NCI-H2107 (cell line): ENCODE measurements around the gene DBH.
A peak's percentile ranks its signal among the peaks of the same experiment; 100 is the strongest.
"Not testable (repeated sequence)": the region's sequence is repeated elsewhere in the genome, so short reads cannot be mapped to it uniquely, and the experiment has no call there.

Source experiments
- DNase-seq: peaks from one replicate; lab custom pipeline; 2025; lab: John Stamatoyannopoulos, UW

The DBH gene

DNA sequence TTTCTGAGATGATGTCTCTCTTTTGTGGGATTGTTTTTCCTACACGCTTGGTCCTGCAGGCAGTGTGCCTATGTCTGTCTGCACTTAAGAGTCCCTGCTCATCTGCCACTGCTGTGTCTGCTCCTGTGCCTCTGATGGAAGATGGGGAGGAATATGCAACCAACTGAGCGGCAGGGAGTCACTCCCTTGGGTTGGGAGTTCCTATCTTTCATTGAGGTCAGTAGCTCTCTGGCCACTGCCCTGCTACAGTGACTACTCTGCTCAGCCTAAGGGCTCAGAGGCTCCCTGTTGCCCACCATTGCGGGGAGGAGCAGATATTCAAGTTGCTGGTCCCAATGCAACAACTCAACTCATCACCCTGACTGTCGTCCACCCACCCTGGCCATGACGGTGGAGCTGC is 13.6 kb upstream of the DBH start:
- DNase-seq = no peak

DNA sequence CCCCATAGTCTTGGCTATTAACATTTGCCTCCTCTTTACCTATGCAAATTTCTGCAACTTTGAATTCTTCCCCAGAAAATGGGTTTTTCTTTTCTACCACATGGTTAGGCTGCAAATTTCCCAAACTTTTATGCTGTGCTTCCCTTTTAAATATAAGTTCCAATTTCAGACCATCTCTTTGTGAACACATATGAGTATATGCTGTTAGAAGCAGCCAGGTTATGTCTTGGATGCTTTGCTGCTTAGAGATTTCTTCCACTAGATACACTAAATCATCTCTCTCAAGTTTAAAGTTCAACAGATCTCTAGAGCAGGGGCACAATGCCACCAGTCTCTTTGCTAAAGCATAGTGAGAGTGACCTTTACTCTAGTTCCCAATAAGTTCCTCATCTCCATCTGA is 10.2 kb upstream of the DBH start:
- DNase-seq = not testable (repeated sequence)

DNA sequence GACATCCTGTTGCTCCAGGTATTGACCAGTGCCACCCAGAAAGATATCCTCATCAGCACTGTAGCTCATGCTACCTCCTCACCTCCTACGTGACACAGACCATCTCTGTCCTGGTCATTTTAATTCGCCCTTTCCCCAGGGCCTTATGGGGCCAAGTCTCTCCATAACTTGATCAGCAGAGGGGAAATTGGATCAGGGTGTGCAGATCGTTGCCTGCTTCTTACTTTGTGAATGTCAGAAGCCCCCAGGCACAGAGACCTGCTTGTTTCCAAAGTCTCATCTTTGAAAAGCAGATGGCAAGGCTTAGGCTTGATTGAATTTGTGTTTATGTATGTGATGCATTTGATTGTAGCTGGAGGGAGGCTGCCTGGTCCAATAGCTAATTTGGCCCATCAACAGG is 8.8 kb upstream of the DBH start:
- no peak for DNase-seq

- DNase-seq = no peak
Observed at GRCh38 chr9:133628766-133629165, 7.4 kb upstream of the DBH start.

DNA sequence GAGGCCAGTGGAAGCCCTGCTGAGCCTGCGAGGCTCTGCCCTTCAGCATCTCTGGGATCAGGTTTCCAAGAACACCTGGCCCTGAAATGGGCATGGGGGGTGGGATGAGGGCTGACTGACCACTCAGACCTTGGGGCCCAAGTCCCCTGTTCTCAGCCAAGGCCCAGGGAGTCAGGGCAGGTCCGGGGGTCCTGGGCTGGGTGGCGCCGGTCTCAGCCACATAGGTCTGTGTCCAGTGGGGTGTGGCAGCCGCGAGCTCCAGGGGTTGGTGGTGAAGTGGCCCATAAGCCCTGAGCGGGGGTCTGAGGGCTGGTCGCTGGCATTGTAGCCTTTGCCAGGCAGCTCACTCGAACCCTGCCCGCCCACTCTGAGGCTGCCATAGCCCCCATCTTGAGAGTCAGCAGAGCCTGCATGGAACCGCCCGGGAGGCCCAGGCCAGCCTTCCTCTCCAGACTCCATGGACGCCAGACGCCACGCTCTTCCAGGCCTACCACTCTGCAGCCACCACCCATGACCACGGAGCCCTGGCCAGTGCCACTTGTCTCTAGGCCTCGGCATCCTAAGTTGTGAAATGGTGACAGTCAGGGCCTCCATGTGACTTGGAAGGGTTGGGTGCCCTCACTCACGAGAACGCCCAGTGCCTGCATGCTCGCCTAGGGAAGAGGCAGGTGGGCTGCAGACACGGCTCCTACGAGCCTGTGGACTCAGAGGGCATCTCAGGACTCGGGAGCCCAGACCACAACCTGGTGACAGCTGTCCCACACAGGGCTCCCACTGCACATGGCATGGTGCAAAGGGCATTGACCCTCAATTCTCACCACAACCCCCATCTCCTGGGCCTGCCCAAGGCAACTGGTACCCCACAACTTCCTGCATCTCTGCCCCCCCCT is 6.7 kb upstream of the DBH start:
- no peak for DNase-seq

DNA sequence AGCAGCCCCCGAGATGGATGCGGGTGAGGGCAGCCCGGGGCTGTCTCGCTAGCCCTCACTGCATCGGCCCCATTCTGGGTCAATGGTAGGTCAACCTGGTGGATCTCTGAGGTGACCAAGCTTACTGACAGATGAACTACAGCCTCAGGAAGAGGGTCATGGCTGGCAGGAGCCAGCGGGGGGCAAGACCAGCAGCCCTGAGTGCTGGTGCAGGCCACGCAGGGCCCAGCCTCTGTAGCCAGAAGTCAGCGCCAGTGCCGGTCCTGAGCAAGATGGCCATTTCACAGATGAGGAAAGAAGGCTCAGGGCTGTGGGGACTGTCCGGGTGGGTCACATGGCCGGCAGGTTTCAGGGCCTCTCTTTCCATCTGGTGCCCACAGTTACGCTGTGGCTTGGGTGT is 5.1 kb upstream of the DBH start:
- no peak for DNase-seq

GRCh38 chr9:133632806-133633680 is 3.1 kb upstream of the DBH start:
- peak; percentile 81 for DNase-seq

DNA sequence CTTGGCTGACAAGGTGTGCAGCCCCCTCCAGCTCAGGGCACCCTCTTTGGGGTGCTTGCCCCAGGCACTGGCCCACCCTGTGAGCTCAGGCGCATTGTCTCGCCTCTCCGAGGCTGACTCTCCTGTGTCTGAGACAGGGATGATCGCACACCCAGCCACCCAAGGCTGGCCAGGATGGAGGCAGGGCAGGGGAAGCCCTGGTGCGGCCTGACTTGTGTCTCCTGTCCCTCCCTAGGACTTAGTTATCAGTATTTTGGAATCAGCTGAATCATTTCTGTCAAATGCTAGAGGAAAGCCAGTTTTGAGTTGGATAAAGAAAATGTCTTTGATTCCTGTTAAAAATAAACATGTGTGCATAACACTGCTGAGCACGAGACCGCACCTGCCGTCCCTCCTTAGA is 2.5 kb upstream of the DBH start:
- DNase-seq = no peak

DNA sequence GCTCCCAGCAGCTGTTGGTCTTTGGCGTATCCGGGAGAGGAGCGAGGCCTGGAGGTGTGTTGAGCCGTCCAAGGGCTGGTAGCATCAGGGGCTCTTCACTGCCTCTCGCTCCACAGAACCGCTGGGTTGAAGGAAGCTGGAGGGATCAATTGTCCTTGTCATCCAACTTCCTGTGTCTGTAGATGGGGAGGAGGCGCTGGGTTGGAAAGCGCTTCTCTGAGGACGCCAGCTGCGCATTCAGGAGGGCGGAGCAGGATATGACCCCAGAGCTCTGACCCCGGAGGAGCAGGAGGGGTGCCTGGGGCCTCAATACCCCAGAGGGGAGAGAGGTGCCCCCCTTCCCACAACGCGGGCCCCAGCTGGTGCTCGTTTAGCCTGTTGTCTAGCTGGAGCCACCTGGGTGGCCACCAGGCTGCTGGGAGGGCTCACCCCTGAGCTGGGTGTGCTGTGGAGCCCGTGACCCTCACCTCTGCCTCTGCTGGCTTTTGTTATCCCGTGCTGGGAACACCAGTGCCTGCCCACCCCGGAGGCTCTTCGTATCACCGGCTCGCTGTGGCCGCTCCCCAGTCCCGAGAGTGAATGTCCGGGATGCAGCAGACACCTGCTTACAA is 2.0 kb upstream of the DBH start:
- peak; percentile 61 for DNase-seq

DNA sequence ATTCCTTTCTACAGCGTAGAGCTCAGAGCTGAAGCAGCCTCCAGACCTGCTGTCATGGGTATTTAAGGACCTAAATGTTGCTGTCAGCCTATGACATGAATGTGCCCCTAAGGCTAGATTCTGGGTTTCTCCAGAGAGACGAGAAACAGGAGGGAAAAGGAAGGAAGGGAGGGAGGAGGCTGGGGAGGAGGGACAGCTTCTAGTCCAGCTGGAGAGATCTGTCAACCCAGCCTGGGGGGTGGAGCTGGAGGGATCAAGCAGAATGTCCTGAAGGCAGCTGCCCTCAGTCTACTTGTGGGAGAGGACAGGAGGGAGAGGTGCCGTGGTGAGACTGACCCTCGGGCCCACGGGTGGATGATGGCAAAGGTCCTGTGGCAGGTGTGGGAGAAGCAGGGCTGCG is 1.1 kb upstream of the DBH start:
- DNase-seq = no peak

- DNase-seq = no peak
Observed at GRCh38 chr9:133636902-133637301, 739 bp downstream of the DBH start.

GRCh38 chr9:133637451-133638055 is 1.4 kb downstream of the DBH start:
- DNase-seq = no peak

- DNase-seq = no peak
Observed at GRCh38 chr9:133638076-133638475, 1.9 kb downstream of the DBH start.

DNA sequence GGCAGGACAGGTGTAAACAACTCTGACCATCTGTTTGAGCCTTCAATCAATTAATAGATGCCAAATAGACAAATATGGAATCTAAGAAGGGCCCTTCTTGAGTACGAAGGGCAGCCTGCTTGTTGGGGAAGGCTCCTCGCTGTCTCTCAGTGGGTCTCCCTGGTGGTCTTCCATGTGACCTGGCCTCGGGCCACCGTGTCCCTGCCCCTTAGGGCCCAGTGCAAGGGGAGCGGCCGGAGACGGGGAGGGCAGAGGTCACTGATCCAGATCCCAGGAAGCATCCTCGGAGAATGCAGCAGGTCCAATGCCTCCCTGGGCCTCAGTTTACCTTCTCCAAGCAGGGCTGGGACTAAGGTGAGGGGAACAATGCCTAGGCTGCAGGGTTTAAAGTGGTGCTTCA is 2.5 kb downstream of the DBH start:
- DNase-seq = no peak

GRCh38 chr9:133639613-133640012 is 3.5 kb downstream of the DBH start:
- DNase-seq = no peak

DNA sequence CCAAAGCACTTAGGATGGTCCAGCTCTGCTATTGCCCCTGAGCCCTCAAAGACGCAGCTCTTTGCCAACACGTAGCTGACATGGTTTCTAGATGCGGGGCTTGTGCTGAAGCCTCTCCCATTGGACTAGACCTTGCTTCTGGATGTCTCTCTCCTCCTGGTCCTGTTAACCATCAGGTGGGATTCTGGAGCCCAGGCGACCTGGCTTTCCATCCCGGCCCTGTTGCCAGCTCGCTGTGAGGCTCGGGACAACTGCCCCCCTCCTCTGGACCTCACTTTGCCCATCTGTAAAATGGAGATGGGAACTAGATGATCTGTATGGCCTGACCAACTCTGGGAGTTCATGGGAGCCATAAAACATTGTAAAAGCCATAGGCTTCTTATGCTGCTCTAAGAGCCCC is 4.0 kb downstream of the DBH start:
- no peak for DNase-seq

DNA sequence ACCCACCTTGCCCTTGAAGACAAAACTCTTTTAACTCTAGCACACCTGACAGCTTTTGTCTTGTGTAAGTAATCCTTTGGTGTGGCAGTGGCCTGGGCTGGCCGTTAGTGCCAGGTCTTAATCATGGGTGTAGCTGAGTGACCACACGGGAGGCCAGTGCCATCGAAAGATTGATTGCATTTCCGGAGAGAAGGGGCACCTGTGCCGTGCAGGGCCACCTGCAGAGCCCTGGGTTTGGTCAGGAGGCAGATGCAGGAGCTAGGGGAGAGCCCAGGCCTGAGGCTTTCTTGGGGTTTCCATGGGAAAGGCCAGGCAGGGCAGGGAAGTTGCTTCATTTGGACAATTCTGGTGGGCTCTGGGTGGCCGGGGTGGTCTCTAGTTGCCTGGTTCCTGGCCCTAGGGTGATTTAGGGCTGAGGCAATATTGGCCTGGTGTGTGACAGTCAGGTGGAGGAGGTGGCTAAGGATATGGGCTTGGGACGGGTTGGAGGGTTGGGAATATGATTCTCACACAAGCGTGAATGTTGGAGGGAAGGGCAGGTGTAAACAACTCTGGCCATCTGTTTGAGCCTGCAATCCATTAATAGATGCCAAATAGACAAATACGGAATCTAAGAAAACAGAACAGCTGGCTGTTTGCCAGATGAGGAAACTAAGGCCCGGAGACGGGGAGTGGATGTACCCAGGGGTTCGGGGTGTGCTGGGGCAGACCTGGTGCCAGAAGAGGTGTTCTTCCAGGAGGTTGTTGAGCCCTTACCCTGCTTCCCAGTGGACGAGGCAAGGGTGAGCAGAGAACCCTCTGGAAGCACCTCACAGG is 4.6 kb downstream of the DBH start:
- no peak for DNase-seq

GRCh38 chr9:133641396-133641655 is 5.2 kb downstream of the DBH start:
- DNase-seq = no peak

DNA sequence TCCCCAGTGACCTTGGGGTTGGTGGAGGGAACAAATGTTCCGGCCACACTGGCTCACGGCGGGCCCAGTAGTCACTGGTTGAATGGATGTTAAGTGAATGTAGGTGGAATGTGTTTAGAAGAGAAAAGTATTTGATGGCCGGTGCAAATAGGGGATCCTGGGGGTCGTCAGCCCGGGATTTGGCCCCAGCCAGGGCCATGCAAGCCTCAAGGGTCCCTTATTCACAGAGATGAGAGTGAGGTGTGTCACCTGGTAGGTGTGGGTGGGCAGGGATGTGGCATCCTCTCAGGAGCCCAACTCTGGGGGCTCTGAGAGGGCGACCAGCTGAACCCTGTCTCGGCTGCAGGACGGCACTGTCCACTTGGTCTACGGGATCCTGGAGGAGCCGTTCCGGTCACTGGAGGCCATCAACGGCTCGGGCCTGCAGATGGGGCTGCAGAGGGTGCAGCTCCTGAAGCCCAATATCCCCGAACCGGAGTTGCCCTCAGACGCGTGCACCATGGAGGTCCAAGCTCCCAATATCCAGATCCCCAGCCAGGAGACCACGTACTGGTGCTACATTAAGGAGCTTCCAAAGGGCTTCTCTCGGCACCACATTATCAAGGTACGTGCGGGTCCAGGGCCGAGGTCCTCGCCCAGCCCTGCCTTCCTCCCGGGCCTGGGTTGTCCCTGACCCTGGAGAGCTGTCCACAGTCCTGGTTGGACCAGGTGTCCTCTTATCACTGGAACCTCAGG is 5.9 kb downstream of the DBH start:
- no peak for DNase-seq

GRCh38 chr9:133642708-133643361 is 6.7 kb downstream of the DBH start:
- no peak for DNase-seq

DNA sequence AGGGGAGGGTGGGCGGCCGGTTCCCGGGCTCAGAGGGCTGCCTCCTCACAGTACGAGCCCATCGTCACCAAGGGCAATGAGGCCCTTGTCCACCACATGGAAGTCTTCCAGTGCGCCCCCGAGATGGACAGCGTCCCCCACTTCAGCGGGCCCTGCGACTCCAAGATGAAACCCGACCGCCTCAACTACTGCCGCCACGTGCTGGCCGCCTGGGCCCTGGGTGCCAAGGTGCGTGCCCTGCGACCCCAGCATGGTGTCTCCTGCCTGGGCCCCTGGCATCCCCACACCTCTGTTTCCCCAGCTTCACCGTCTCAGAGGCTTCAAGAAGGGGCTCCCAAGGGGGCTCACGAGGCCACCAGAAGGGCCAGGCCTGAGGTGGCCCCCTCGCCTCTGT is 7.2 kb downstream of the DBH start:
- no peak for DNase-seq
